Loucy (cell line): ENCODE results near the gene LHX4.
A peak's percentile ranks its signal among the peaks of the same experiment; 100 is the strongest.

ENCODE experiments used
- H2AFZ ChIP-seq: fragments of 200-600 bp; sonication (generic); 2 replicates; pipeline ENCODE4 v1.6.0; 2016; ENCODE audit warnings: antibody characterized with exemption, mild to moderate bottlenecking, low read length, moderate library complexity
- H3F3A ChIP-seq: fragments of 200-600 bp; 2 replicates; pipeline ENCODE4 v1.6.0; 2016; ENCODE audit warnings: antibody characterized with exemption, low read depth, mild to moderate bottlenecking
- H3K27me3 ChIP-seq: fragments of 200-600 bp; sonication (generic); 2 replicates; pipeline ENCODE4 v1.6.1; 2014; ENCODE audit warnings: low read length, mild to moderate bottlenecking; ENCODE audit not compliant: insufficient read depth, poor library complexity, severe bottlenecking
- H3K36me3 ChIP-seq: fragments of 200-600 bp; sonication (generic); 2 replicates; pipeline ENCODE4 v1.6.1; 2016; ENCODE audit warnings: low read length; ENCODE audit not compliant: insufficient read depth
- H3K4me1 ChIP-seq: fragments of 200-600 bp; sonication (generic); 2 replicates; pipeline ENCODE4 v1.5.1; 2014; ENCODE audit warnings: low read length, mild to moderate bottlenecking; ENCODE audit not compliant: insufficient read depth, poor library complexity, severe bottlenecking
- H3K4me2 ChIP-seq: fragments of 200-600 bp; sonication (generic); 2 replicates; pipeline ENCODE4 v1.6.0; 2014; ENCODE audit warnings: antibody characterized with exemption, low read length, low read depth, mild to moderate bottlenecking; ENCODE audit not compliant: poor library complexity, severe bottlenecking
- H3K4me3 ChIP-seq: fragments of 200-600 bp; sonication (generic); 2 replicates; pipeline ENCODE4 v1.5.1; 2014; ENCODE audit warnings: low read length, mild to moderate bottlenecking, mixed read lengths; ENCODE audit not compliant: poor library complexity, severe bottlenecking
- H3K79me2 ChIP-seq: fragments of 200-600 bp; sonication (generic); 2 replicates; pipeline ENCODE4 v1.6.1; 2014; ENCODE audit warnings: low read length; ENCODE audit not compliant: insufficient read depth
- H3K9ac ChIP-seq: fragments of 200-600 bp; sonication (generic); 2 replicates; pipeline ENCODE4 v1.6.0; 2014; ENCODE audit warnings: mild to moderate bottlenecking, low read depth, low read length, moderate library complexity; ENCODE audit not compliant: poor library complexity, severe bottlenecking
- H3K9me2 ChIP-seq: fragments of 200-600 bp; sonication (generic); replicated peaks from 2 replicates; pipeline ENCODE4 v1.6.1; 2016; ENCODE audit warnings: low read depth, low read length, mixed read lengths
- H3K9me3 ChIP-seq: fragments of 200-600 bp; sonication (generic); 2 replicates; pipeline ENCODE4 v1.6.1; 2014; ENCODE audit warnings: mild to moderate bottlenecking, antibody characterized with exemption, low read length, low read depth; ENCODE audit not compliant: insufficient read depth
- H4K20me1 ChIP-seq: fragments of 200-600 bp; sonication (generic); 2 replicates; pipeline ENCODE4 v1.6.0; 2014; ENCODE audit warnings: antibody characterized with exemption, low read length, mild to moderate bottlenecking; ENCODE audit not compliant: insufficient read depth, poor library complexity, severe bottlenecking
- EZH2phosphoT487 ChIP-seq: fragments of 200-600 bp; IDR thresholded peaks from 2 replicates; pipeline ENCODE4 v1.6.1; 2018; ENCODE audit warnings: antibody characterized with exemption, mild to moderate bottlenecking, moderate library complexity, borderline replicate concordance
- TF ChIP-seq, protein P1 (sequence below): fragments of 200-600 bp; sonication (generic); conservative IDR thresholded peaks from 2 replicates; pipeline ENCODE4 v1.5.1; 2014; ENCODE audit warnings: mild to moderate bottlenecking, antibody characterized with exemption, low read length

Gene LHX4

DNA sequence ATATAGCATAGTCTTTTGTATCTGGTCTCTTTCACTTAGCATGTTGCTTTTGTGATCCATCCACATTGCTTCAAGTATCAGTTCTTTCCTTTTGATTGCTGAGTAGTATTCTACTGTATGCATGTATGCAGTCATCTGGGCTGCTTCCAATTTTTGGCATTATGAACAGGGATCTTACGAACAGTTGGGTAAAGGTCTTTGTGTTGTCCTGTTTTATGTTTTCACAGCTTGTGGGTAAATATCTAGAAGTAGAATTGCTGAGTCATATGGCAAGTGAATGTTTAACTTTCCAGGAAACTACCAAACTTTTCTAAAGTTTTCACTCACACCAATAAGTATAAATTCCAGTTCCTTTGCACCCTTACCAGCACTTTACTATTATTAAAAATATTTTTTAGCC is 60.9 kb downstream of the LHX4 start:
- H4K20me1 ChIP-seq: no peaks in the 10 kb centered on the region
- no peaks in the 10 kb centered on the region for H3K9me2 ChIP-seq
- peaks cover 8% of the 10 kb centered on the region; the same call in 1 of the 2 replicates for H3K9me3 ChIP-seq
- no peak overlapping the region for H3K4me2 ChIP-seq
- H2AFZ ChIP-seq: no peak overlapping the region
- H3F3A ChIP-seq: no peaks in the 10 kb centered on the region
- peaks cover 15% of the 10 kb centered on the region for H3K4me1 ChIP-seq
- peaks cover 37% of the 10 kb centered on the region for H3K36me3 ChIP-seq
- no peaks in the 10 kb centered on the region for H3K27me3 ChIP-seq
- H3K79me2 ChIP-seq: no peaks in the 10 kb centered on the region
- H3K9ac ChIP-seq: no peak overlapping the region
- H3K4me3 ChIP-seq: no peak overlapping the region
- no peak for TF ChIP-seq EZH2phosphoT487
- TF ChIP-seq, protein P1, sequence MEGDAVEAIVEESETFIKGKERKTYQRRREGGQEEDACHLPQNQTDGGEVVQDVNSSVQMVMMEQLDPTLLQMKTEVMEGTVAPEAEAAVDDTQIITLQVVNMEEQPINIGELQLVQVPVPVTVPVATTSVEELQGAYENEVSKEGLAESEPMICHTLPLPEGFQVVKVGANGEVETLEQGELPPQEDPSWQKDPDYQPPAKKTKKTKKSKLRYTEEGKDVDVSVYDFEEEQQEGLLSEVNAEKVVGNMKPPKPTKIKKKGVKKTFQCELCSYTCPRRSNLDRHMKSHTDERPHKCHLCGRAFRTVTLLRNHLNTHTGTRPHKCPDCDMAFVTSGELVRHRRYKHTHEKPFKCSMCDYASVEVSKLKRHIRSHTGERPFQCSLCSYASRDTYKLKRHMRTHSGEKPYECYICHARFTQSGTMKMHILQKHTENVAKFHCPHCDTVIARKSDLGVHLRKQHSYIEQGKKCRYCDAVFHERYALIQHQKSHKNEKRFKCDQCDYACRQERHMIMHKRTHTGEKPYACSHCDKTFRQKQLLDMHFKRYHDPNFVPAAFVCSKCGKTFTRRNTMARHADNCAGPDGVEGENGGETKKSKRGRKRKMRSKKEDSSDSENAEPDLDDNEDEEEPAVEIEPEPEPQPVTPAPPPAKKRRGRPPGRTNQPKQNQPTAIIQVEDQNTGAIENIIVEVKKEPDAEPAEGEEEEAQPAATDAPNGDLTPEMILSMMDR: no peak

DNA sequence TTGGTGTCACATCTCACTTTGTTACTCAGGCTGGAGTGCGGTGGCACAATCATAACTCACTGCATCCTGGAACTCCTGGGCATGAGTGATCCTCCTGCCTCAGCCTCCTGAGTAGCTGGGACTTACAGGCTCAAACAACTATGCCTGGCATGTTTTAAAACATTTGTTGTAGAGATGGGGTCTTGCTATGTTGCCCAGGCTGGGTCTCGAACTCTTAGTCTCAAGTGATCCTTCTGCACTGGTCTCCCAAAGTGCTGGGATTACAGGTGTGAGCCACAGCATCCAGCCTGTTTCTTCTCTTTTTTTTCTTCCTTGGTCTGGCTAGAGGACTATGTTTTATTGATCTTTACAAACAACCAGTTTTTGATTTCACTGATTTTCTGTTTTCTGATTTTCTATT is 64.6 kb downstream of the LHX4 start:
- H3K9ac ChIP-seq: no peak overlapping the region
- TF ChIP-seq EZH2phosphoT487: no peak
- TF ChIP-seq, protein P1: no peak
- H3K9me2 ChIP-seq: no peaks in the 10 kb centered on the region
- H3K36me3 ChIP-seq: peaks cover 14% of the 10 kb centered on the region; the same call in 1 of the 2 replicates
- no peak overlapping the region for H2AFZ ChIP-seq
- no peaks in the 10 kb centered on the region for H3K27me3 ChIP-seq
- H3K4me1 ChIP-seq: peaks cover 16% of the 10 kb centered on the region
- no peaks in the 10 kb centered on the region for H4K20me1 ChIP-seq
- H3K9me3 ChIP-seq: peaks cover 8% of the 10 kb centered on the region; the same call in 1 of the 2 replicates
- H3K4me2 ChIP-seq: no peak overlapping the region
- no peaks in the 10 kb centered on the region; the same call in 1 of the 2 replicates for H3K79me2 ChIP-seq
- H3K4me3 ChIP-seq: no peak overlapping the region
- no peaks in the 10 kb centered on the region for H3F3A ChIP-seq

DNA sequence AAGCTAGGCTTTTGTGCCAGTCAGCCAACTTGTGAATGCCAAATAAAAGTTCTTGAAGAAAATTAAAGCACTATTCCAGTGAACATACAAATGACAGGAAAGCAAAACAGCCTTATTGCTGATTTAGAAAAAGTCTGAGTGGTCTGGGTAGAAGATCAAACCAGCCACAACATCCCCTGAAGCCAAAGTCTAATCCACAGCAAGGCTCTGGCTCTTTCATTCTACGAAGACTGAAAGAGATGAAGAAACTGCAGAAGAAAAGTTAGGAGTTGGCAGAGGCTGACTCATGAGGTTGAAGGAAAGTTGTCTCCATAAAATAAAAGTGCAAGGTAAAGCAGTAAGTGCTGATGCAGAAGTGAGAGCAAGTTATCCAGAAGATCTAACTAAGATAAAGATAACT is 65.9 kb downstream of the LHX4 start:
- H3F3A ChIP-seq: no peaks in the 10 kb centered on the region
- H3K4me1 ChIP-seq: peaks cover 16% of the 10 kb centered on the region
- no peaks in the 10 kb centered on the region for H4K20me1 ChIP-seq
- no peaks in the 10 kb centered on the region for H3K27me3 ChIP-seq
- H3K4me3 ChIP-seq: no peak overlapping the region
- TF ChIP-seq, protein P1: no peak
- no peak for TF ChIP-seq EZH2phosphoT487
- H3K79me2 ChIP-seq: no peaks in the 10 kb centered on the region; the same call in 1 of the 2 replicates
- peak overlapping the region; percentile 25 for H3K4me2 ChIP-seq
- H2AFZ ChIP-seq: no peak overlapping the region
- peaks cover 8% of the 10 kb centered on the region; the same call in 1 of the 2 replicates for H3K9me3 ChIP-seq
- H3K9me2 ChIP-seq: no peaks in the 10 kb centered on the region
- peaks cover 11% of the 10 kb centered on the region; the same call in 1 of the 2 replicates for H3K36me3 ChIP-seq
- H3K9ac ChIP-seq: no peak overlapping the region
